HUDEP-2 (cell line): ENCODE data around the gene SIGLEC1.

Experiments
- DNase-seq, 76 experiments: peaks; one replicate each; lab custom pipeline; 2025; ENCODE audit not compliant: unreplicated experiment in 76 of 76; lab: John Stamatoyannopoulos, UW

Gene SIGLEC1

DNA sequence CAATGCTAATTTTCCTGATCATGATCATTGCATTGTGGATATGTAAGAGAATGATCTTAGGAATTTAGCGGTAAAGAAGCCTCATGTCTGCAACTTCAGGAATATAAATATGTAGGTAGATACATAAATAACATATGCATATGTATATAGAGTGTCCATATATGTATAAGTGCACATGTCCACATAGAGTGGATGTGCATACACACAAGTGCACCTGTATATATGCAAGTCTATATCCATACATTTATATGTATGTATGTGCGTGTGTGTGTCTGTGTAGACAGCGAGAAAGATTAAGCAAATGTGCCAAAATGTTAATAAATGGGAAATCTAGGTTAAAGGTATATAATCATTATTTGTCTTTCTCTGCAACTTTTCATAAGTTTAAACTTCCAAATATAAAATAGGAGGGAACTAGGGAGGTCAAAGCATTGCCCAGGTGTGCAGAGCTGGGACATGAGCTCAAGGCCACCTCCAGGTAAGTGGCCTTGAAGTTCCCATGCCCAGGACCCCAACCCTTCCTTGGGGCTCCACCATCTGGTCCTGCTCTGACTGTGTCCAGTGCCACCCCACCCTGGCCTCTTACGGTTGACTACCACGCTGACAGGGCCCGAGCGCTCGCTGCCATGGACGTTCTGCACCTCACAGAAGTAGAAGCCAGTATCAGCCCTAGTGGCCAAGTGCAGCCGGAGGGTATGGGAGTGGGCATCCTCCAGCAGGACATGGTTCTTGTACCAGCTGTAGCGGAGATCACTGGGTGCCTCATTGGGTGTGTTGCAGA is 9.6 kb downstream of the SIGLEC1 start:
- DNase-seq, result no peak

DNA sequence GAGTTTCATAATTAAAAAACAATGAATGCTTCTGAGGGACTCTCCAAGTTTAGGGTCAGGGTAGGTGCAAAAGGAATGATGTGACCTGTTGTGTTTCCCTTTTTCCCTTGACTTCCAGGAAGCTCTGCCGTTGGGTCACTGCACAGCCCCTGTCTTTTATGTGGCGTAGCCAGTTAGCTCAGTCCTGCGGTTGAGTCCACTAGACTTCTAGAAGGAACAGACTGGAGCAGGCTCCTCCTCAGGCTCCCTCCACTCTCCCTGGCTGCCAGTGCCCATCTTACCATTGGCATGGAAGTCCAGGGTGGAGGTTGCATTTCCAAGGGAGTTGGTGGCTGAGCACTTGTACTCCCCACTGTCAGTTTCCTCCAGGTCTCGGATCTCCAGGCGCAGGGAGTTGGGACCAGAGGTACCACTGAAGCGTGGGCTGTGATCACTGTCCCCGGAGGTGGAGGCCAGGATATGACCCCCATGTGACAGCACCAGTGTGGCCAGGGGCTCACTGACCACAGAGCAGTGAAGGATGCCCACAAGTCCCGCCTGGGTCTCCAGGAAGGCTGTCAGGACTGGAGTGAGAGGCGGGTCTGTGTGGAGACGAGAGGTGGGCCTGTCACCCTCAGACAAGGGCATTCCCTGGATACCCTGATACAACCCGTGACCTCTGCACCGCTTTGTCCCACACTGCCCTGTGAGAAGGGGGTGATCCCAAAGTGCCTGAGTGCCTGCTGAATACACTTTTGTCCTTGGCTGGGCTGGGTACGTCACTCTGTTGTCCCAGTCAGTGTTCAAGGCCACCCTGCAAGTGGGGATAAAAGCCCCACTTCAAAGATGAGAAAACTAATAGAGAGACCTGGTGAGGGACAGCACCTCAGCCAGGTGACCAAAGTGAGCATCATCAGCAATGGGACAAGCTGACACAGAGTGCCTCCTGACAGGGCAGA is 11.1 kb downstream of the SIGLEC1 start:
- DNase-seq, result no peak

DNA sequence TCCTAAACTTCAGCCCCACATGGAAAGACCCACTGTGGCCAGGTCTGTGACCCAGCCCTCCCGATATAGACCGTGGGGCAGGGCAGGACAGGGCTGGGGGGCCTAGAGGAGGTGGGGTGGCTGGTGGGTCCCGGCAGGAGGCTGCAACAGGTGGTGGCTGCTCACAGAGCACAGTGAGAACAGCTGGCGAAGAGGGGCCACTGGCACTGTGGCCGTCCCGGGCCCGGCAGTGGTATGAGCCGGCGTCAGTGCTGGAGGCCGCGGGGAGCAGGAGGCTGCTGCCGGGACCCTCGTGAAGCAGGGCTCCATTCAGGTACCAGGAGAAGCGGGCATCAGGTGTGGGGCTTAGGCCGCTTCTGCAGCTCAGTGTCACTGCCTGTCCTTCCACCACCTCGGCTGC is 13.4 kb downstream of the SIGLEC1 start:
- no peak for DNase-seq

DNA sequence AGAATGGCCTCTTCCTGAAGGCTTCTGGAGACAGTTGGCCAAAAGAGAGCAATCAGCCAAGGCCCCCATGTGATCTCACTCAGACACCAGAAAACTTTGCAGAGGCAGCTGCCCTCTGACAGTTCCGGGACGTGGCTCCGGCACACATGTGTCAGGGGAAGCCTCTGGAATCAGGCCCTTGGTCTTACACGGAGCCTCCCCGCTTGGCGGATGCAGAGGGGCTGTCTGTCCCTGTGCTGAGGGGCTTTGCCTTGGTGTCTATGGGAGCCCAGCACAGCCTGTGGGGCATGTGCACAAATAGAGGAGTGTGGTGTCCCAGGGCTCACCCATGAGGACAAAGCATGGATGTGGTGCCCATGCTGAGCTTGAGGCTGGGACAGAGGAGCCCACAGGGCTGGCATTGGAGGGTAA is 13.8 kb downstream of the SIGLEC1 start:
- DNase-seq, result no peak

DNA sequence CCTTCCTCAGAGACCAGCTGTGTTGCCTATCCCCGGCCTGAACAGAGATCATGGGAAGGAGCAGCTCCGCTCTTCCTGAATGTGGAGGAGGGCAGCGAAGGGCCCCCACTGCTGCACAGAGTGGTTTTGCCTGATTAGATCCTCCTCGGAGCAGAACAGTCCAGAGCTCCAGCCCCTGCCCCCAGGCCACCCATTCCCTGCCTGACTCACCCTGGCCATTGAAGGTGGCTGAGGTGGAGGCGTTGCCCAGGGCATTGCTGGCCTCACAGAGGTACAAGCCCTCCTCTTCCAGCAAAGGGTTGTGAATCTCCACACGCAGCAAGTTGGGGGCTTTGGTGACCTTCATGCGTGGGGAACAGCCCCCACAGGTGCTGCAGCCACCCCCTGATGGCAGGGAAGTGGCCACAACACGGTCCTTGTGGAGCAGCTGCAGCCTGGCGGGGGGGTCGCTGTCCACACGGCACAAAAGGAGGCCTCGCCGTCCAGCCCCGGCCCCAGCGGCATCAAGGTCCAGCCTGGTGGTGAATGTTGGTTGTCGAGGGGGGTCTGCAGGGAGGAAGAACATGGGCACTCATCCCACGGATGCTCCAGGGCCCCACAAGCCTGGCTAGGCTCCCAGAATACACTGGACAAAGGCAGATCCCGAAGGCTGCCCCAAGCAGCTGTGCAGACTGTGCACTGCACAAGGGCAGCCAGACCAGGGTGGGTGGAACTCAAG is 14.7 kb downstream of the SIGLEC1 start:
- no peak for DNase-seq

DNA sequence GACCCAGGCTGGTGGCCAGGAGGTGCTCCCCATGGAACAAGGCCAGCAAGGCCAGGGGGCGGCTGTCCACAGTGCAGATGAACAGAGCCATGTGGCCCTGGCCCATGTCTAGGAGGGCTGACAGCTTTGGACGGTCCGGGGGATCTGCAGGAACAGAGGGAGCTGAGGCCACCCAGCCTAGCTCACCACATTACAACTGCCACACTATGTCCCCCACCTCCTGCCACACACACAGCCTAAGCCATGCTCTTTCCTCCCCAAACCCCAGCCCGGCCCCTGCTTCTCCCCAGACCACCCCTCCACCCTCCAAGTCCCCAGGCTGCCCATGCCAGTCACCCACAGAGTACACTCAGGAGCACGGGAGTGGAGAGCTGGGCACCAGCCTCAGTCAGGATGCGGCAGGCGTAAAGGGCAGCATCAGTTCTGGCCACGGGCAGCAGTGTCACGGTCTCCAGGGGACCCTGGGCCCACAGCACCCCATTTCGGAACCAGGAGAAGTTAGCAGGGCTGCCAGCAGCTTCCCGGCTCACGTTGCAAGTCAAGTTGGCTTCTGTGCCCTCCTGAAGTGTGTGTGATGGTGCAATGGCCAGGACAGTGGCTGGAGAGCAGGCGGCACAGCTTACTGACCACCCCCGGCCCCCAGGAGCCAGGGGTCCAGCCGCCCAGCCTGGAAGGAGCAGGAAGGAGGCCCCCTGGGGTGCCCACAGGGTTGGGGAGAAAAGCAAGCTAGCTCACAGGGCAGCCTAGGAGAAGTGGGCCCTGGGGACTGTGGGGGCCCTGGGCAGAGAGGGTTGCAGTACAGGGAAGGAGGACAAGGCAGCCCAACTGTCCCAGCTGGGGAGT is 15.4 kb downstream of the SIGLEC1 start:
- DNase-seq, result no peak

DNA sequence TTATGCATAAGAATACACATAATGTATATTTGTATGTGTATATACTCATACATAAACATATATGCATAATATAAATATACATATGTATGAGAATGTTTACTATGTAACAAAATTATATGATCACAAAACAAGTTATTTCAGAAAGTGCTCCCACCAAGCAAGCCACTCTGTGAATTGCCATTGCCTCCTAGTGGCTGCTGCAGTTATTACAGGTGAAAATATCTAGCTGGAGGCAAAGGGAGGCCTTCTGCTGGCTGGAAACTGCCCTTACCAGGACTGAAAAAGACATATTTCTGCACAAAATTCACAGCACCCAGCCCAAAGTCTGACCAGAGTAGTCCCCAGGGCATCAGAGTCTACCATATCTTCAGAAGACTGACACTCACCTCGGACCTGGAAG is 16.2 kb downstream of the SIGLEC1 start:
- peak in 6 of 76 experiments; percentile 4 to 29 (median 10) for DNase-seq

DNA sequence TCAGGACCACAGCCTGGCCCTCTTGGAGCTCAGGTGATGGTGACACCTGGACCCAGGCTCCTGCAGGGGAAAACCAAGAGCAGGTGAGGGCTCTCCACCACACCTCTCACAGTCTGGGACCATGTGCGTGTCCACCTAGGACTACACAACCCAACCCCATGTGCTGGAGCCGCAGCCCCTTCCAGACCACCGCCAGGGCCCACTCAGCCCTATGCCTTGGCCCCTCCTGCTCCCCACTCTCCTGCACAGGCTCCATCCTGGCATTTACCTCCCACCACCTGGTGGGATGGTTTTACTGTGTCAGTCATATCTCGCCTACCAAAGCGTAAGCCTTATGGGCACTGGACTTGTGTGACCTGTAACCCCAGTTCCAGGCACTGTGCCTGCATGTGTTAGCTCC is 17.5 kb downstream of the SIGLEC1 start:
- DNase-seq, result no peak

DNA sequence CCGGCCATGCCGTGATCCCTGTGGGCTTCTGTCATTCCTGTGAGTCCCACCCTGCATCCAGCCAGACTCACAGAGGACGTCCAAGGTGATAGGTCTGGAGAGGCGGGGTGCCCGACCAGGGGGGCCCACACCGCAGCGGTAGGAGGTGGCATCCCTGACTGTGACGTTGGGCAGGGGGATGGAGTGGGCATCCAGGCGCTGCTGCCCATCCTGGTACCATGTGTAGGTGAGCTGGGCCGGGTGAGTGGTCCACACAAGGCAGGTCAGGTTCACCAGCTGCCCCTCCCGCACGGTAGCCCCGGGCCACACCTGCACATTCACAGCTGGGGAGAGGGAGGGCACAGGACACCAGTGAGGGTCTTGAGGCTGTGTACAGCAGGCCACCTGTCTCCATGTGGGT is 19.0 kb downstream of the SIGLEC1 start:
- no peak for DNase-seq

DNA sequence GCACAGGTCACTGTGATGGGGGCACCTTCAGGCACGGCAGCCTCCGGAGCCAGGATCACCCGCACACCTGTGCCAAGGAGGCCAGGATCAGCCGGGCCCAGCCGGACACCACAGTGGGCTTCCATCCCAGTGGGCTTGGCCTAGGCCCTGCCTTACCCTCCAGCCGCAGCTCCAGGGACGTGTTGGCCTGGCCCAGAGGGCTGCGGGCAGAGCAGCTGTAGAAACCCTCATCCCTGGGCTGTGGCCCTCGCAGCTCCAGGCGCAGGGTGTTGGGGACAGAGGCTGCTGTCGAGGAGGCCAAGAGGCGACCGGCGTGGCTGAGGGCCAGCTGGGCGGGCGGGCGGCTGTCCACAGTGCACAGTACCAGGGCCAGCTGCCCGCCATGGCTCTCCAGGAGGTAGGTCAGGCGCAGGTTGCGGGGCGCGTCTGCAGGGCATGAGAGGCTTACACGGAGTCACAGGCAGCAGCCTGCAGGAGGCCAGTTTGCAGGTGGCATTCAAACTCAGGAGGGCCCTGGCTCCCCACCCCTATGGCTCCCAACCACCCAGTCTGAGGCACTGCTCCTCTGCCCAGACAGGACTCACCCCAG is 19.6 kb downstream of the SIGLEC1 start:
- no peak for DNase-seq

DNA sequence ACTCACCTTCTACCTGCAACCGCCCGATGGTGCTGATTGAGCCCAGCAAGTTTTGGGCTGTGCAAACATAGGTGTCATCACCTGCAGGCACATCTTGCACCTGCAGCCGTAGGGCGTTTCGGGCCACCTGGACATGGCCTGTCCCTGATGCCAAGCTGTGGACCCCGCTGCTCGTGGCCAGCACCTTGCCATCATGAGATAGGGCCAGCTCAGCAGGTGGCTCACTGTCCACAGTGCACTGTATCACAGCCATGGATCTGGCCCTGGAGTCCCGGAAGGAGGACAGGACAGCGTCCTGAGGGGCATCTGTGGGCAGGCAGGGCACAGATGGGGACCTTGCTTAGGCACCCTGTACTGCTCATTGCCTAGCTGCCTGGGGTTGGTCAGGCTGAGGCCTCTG is 20.5 kb downstream of the SIGLEC1 start:
- DNase-seq, result no peak

DNA sequence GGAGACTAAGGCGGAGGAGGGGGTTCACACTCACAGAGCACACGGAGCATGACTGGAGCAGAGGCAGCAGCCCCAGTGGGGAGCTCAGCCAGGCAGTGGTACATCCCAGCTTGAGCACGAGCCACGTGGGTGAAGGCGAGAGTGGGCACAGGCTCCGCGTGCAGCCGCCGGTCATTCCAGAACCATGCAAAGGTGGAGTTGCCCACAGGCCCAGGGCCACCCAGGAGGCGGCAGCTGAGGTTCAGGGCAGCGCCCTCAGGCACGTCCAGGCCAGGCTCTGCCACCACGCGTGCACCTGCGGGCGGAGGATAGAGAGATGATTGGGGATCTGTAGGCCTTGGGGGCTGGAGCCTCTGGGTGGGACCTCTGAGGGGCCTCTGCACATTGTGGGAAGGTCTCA is 21.1 kb downstream of the SIGLEC1 start:
- DNase-seq, result no peak

DNA sequence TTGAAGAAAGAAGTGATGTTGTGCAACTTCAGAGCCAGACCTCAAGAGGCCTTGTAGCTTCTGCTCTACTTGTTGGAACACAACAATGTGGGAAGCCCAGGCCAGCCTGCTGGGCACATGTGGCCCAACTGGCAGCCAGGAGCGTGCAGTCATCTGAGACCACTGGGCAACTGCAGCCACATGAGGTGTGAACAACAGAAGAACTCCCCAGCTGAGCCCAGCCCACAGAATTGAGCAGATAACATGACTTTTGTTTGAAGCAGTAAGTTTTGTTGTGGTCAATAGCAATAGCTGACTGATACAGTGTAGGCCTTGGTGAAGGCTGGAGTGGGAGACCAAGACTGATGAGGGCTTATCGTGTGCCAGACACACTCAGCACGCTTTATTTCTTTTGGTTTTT is 22.0 kb downstream of the SIGLEC1 start:
- DNase-seq, result no peak

DNA sequence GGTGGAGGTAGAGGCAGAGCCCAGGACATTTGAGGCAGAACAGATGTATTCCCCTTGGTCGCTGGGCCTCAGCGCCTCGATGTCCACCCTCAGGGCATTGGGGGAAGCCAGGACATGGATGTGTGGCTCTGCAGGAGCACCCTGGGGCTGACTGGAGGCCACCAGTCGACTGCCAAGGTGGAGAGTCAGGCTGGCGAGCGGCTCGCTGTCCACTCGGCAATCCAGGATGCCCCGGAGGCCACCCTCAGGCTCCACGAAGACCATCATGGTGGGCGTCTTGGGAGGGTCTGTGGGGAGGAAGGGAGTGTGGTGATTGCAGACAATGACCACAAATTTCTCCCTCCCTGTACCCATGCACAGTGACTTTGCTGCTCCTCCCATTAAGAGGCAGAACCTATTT is 22.4 kb downstream of the SIGLEC1 start:
- DNase-seq, result no peak

DNA sequence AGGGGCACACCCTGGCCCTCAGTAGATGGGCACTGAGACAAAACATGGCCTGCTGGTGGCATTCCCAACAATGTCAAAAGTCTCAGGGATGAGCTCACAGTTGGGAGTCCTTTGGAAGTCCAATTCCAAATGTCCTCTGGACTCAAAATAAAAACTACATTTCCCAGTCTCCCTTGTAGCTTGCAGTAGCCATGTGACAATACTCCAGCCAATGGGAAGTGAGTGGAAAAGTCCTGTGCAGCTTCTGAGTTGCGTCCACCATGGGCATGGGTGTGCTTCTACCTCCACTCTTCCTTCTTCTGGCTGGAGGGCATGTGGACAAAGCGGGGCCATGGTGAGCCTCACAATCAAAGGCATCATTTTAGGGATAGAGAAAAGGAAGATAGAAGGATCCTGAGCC is 24.7 kb downstream of the SIGLEC1 start:
- DNase-seq, result peak in 2 of 76 experiments; percentile 4 to 23

DNA sequence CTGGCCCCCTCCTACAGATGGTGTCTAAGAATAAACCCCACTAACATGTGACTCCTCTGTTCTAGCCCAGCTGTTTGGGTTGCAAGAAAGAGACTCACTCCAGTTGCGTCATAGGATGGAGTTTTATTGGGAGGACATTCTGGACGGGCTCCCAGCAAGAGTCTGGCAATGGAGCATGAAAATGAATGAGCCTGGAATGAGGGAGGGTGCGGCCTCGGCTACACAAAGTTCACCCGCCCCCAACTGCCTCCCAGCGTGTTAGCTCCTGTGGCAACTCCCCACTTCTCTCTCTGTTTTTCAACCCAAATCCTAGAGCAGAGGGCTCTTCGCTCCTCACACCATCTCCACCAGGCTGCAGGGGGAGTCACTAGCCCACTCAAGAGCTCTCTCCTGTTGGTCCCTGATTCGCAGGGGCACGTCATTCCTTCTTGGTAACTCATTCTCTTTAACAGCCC is 25.5 kb downstream of the SIGLEC1 start:
- no peak for DNase-seq

DNA sequence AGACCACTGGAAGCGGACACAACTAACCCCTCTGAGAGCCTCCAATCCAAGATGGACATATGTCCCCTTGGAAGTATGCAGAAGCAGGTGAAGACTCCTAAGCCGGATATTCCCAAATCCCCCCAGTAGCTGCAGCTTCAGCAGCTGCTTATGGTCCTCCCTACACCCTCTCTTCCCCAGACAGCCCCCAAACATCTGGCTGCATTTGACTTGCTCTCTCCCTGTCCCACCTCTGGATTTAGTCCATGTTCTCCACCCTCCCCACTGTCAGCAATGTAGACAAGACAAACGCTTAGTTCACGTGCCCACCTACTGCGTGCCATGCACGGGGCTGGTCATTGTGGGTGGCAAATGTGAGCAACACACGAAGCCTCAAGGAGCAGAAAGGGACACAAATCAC is 26.0 kb downstream of the SIGLEC1 start:
- DNase-seq, result no peak

DNA sequence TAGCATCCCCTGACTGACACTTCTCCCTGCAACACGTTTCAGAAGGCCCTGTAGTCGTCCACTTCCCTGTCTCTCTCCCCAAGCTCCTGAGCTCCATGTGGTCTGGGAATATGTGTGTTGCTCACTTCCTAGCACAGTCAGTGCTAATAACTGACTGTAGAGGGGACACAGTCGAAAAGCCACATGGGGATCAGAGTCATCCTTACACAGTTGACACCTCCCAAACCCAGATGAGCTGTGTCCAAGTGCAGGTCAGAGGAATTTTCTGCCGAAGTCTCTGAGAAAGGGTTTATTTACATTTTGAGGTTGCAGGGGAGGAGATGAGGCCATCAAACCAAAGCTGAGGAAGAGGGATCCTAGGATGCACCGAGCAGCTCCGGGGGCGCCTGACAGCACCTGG is 27.1 kb downstream of the SIGLEC1 start:
- DNase-seq, result no peak

DNA sequence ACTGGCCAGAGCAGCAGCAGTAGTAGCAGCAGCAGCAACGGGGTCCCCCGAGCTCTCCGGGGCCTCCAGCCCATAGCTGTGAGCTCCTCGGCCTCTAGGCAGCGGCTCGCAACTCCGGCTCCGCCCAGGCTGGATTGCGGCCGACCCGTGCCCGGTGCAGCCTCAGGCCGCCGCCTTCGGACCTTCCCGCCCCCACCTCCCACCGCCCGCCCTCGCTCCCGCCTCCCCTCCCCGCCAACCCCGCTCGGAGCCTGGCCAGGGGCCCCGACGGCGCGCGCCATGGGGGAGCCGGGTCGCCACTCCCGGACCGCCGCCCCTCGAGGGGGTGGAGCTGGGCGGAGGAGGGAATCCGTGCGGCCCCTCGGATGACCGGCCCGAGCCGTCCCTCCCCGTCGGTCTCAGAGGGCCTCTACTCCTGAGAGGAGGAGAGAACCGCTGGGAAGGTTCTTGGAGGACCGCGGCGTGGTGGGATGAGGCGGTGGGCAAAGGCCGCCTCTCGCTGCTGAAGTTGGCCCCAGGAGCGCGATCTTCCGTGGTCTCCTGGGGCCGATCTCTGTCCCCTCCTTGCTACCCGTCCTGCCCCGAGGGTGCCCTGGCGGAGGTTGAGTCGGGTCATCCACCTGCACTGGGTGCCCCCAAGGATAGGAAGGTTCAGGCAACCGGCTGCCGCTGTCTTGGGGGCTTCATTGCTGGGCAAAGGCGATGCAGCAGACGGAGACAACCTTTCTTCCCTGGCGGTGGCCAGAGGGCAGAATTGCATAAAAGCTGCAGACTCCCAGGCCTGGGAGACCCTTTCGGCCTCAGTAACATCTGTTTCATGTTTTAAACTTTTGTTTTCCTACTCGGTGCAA is 30.2 kb downstream of the SIGLEC1 start, which contains the start of gene ADAM33:
TSS of gene ADAM33 (minus strand) at position 80 of the 851 bp plus-strand sequence. CDS start at position 74, 6 bp downstream.
- no peak for DNase-seq
